Esophagus muscularis mucosa (tissue), 4 donors: Measurements from ENCODE around the gene CDCA5. TPM values are rescaled to one million over a fixed set of nuclear protein-coding genes. Genes with fewer than 3 reads are reported as not detected.

Experiments
- DNase-seq: peaks from one replicate; pipeline ENCODE4 v3.0.0-alpha.2; 2017; ENCODE audit errors: extremely low spot score
- H3K27ac ChIP-seq, 4 donors: fragments of 200-600 bp; sonication (generic); replicated peaks in 1 of 4; 1 replicate in 3 of 4; 2 replicates in 1 of 4; pipeline ENCODE4 v1.5.1; 2016 to 2019; ENCODE audit warnings: mild to moderate bottlenecking in 1 of 4
- H3K27me3 ChIP-seq, 4 donors: fragments of 200-600 bp; sonication (generic); one replicate each; pipeline versions ENCODE4 v1.5.1 to v1.6.0; 2016 to 2019
- H3K36me3 ChIP-seq, 4 donors: fragments of 200-600 bp; sonication (generic); one replicate each; pipeline ENCODE4 v1.5.1; 2016 to 2019
- H3K4me1 ChIP-seq, 4 donors: fragments of 200-600 bp; sonication (generic); one replicate each; pipeline ENCODE4 v1.5.1; 2016 to 2019
- H3K4me3 ChIP-seq, 4 donors: fragments of 200-600 bp; sonication (generic); 1 replicate in 2 of 4; 2 replicates in 2 of 4; pipeline ENCODE4 v1.5.1; 2016 to 2019; ENCODE audit warnings: mild to moderate bottlenecking in 4 of 4, moderate library complexity in 1 of 4
- H3K9me3 ChIP-seq, 4 donors: fragments of 200-600 bp; sonication (generic); 1 replicate in 3 of 4; 2 replicates in 1 of 4; pipeline ENCODE4 v1.5.1; 2016 to 2019
- EP300 ChIP-seq: sonication (generic); formaldehyde crosslinking; IDR thresholded peaks from one replicate; pipeline ENCODE4 v1.6.1; 2017; ENCODE audit warnings: antibody characterized with exemption
- POLR2A ChIP-seq: fragments of 450-650 bp; IDR thresholded peaks from one replicate; pipeline ENCODE4 v1.6.1; 2017; ENCODE audit warnings: antibody characterized with exemption, moderate library complexity, mild to moderate bottlenecking, low read depth
- POLR2AphosphoS5 ChIP-seq, 2 donors: sonication (generic); formaldehyde crosslinking; IDR thresholded peaks; one replicate each; pipeline ENCODE4 v1.6.1; 2017; ENCODE audit warnings: antibody characterized with exemption in 2 of 2
- WGBS: methylation state at CpG from one replicate; pipeline ENCODE4 v1.1.5; 2018; 5-methylcytosine and 5-hydroxymethylcytosine counted together
- intact Hi-C: fragments of 100-400 bp; cut with DNase I; formaldehyde crosslinking; loops from one replicate; pipeline ENCODE4 v1.15.1; 2023
- total RNA-seq, 4 donors: library from RNA; depleted of rRNA; stranded (reverse); fragments of >200 nt; gene quantifications; one replicate each; pipeline versions ENCODE4 v1.1.0 to v1.2.1, GENCODE V29; 2016
- TF ChIP-seq, protein P1 (sequence below), 3 experiments: fragments of 200-600 bp in 2 of 3; fragments of 450-650 bp in 1 of 3; sonication (generic) in 2 of 3; IDR thresholded peaks; one replicate each; pipeline ENCODE4 v1.5.1; 2017 to 2019; ENCODE audit warnings: antibody characterized with exemption in 3 of 3, mild to moderate bottlenecking in 2 of 3, moderate library complexity in 1 of 3

The CDCA5 gene, protein sequence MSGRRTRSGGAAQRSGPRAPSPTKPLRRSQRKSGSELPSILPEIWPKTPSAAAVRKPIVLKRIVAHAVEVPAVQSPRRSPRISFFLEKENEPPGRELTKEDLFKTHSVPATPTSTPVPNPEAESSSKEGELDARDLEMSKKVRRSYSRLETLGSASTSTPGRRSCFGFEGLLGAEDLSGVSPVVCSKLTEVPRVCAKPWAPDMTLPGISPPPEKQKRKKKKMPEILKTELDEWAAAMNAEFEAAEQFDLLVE
- 1 to 10 TPM in 1 of 4 donors, under 1 TPM in 3; 0.33 to 1.1 (median 0.38) TPM for total RNA-seq

DNA sequence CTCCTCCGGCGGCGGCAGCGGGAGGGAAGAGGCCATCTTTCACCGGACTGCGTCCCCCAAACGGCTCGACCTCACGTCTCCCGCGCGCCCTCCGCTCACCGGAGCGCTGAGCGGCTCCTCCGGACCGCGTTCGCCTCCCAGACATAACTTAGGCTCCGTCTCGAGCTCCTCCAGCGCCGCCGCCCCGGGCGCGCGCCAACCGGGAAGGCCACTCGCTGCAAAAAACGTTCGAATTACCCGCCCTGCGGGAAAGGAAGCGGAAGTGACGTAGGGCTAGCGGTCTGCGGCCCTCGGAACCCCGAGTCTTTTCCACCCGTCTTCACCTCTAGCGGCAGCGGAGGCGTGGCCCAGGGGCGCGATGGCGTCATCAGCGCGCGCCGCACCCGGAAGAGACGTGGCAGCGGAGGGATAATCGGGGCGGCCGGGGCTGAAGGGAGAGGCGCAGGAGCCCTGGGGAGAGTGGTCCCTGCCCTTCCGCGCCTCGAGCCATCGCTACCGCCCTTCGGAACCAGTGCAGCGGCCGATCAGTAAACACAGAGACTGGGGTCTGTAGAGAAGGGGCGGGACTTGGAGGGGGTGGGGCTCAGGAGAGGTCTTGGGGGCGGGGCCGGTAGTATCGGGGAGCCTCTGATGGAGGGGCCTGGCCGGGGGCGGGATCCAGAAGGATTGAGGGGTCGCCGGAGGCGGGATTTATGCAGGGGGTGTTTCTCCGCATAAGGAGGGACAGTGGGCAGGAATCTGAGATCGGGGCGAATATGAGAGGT is at the start of gene CDCA5, which contains the start of gene ZFPL1:
Gene CDCA5 (minus strand): TSS at position 207 of the 764 bp plus-strand sequence. CDS start 62 bp downstream, at position 145.
Gene ZFPL1 (plus strand): TSS at position 389 of the 764 bp plus-strand sequence. CDS start 477 bp downstream, outside the sequence.
- peak; percentile 96 to 99 for TF ChIP-seq POLR2AphosphoS5 (IDR thresholded peaks at IDR 0.05)
- TF ChIP-seq POLR2A = no peak
- no peak for TF ChIP-seq EP300
- TF ChIP-seq, protein P1, sequence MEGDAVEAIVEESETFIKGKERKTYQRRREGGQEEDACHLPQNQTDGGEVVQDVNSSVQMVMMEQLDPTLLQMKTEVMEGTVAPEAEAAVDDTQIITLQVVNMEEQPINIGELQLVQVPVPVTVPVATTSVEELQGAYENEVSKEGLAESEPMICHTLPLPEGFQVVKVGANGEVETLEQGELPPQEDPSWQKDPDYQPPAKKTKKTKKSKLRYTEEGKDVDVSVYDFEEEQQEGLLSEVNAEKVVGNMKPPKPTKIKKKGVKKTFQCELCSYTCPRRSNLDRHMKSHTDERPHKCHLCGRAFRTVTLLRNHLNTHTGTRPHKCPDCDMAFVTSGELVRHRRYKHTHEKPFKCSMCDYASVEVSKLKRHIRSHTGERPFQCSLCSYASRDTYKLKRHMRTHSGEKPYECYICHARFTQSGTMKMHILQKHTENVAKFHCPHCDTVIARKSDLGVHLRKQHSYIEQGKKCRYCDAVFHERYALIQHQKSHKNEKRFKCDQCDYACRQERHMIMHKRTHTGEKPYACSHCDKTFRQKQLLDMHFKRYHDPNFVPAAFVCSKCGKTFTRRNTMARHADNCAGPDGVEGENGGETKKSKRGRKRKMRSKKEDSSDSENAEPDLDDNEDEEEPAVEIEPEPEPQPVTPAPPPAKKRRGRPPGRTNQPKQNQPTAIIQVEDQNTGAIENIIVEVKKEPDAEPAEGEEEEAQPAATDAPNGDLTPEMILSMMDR (IDR thresholded peaks at IDR 0.05) = peak in 1 of 3 experiments; percentile 28
- intact Hi-C loops = loop anchor here (1.0 to 5.0 kb wide), 3 partner anchors 12 to 72 kb away; partner anchors contain the start of genes ARL2 and VPS51
- H3K27me3 ChIP-seq = no peaks in the 10 kb centered on the region
- WGBS = under 1% methylated on average over 68 of the region's 79 CpGs
- peaks cover 17 to 24% (median 21%) of the 10 kb centered on the region in 4 donors for H3K4me1 ChIP-seq
- peak within 1 kb of the TSS; percentile 90 to 97 (median 92) for H3K27ac ChIP-seq
- DNase-seq = peak; percentile 99
- H3K36me3 ChIP-seq = peaks cover 22 to 41% (median 40%) of the 10 kb centered on the region in 4 donors
- peak within 1 kb of the TSS; percentile 64 to 93 (median 83) for H3K4me3 ChIP-seq
- no peaks in the 10 kb centered on the region for H3K9me3 ChIP-seq

DNA sequence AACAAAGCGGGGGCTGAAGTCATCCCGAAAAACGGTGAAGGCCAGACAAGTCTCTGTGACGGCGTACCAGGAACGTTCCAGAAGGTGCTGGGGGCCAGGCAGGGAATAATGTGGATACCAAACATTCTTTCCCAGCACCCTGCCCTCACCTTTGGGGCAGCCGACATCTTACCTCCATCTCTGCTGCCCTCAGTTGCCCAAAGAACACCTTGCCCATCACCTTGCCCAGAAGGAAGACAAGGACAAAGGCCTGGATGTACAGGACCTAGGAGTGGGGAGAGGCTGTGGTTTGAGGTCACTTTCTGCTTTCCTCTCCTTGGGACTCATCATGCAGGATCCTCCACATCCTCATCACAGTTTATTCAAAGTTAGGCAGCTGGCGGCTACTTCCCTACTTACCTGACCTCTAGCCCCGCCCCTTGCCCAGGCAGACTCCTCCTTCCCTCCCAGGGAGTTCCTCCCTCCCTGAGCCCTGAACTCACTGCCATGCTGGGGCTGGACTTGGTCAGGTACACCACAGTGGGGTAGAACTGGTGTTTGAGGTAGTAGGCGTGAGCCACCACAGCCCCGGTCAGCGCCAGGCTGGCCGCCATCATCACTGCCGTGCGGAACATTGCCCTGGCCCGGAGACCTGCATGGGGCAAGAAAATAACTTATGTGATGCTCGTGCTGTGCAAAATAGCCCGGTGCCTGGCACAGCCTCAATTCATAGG is 49.3 kb upstream of the CDCA5 start:
- TF ChIP-seq, protein P1 (IDR thresholded peaks at IDR 0.05) = no peak
- TF ChIP-seq EP300 = no peak
- no peak for TF ChIP-seq POLR2AphosphoS5 (IDR thresholded peaks at IDR 0.05)
- no peak for TF ChIP-seq POLR2A
- no peak for DNase-seq
- H3K4me1 ChIP-seq = peaks cover 26 to 39% (median 32%) of the 10 kb centered on the region in 4 donors
- peak overlapping the region; percentile 94 to 98 (median 98) for H3K27ac ChIP-seq
- intact Hi-C loops = loop anchor here (5.0 kb wide), 1 partner anchor 49 kb away; the partner anchor contains the start of gene CAPN1
- no peaks in the 10 kb centered on the region for H3K9me3 ChIP-seq
- H3K27me3 ChIP-seq = no peaks in the 10 kb centered on the region
- H3K4me3 ChIP-seq = peak overlapping the region; percentile 84 to 96 (median 94)
- H3K36me3 ChIP-seq = peaks cover 32 to 51% (median 50%) of the 10 kb centered on the region in 4 donors
- WGBS = 39% methylated on average over 18 of the region's 18 CpGs

DNA sequence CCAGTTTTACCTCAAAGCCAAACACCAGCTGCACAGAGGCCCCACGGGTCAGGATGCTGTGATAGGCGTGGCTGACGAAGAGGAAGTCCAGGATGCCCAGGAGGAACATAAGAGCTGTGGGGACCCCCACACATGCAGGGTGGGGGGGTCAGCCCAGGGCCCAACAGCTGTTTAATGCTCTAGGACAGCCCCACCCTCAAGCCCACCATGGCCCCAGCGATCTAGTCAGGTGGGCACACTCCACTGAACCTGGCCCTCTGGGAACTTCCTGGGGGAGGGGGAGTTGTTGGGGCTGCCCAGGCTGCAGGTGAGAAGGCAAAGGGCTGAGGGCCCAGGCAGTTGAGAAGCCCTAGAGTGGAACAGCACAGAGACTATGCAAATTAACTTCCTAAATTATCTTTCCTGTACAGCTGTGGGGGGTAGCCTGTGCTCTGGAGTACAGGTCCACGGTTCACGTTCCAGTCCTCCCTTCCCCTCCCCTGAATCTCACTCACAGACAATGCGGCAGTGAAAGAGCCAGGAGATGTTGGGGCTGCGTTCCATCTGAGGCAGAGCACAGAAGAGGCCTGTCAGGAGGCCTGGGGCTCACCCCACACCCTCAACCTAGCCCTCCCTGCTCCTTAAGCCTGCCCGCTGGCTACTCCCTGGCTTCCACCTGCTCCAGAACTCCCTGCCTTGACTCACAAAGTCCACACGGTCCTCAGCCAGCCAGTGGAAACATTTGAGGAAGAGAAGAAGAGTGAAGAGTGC is 48.6 kb upstream of the CDCA5 start:
- Histone ChIP-seq H3K4me3 (peak overlapping the region in 2 of 4 donors; percentile 84 to 93), H3K4me1 (peaks cover 26 to 39% (median 32%) of the 10 kb centered on the region in 4 donors), H3K27me3 (no peaks in the 10 kb centered on the region), H3K36me3 (peaks cover 39 to 58% (median 57%) of the 10 kb centered on the region in 4 donors), H3K27ac (peak overlapping the region in 1 of 4 donors; percentile 98), H3K9me3 (no peaks in the 10 kb centered on the region)
- WGBS = 64% methylated on average over 10 of the region's 10 CpGs
- DNase-seq = no peak
- intact Hi-C loops = loop anchor here (5.0 kb wide), 1 partner anchor 50 kb away; the partner anchor contains the start of gene CAPN1
- TF ChIP-seq POLR2AphosphoS5 (IDR thresholded peaks at IDR 0.05) (no peak), POLR2A (no peak), EP300 (no peak)
- TF ChIP-seq, protein P1 (IDR thresholded peaks at IDR 0.05) = no peak

- intact Hi-C loops = loop anchor here (5.0 kb wide), 1 partner anchor 50 kb away; the partner anchor contains the start of gene CAPN1
- Histone ChIP-seq H3K9me3 (no peaks in the 10 kb centered on the region), H3K27ac (no peak overlapping the region), H3K27me3 (no peaks in the 10 kb centered on the region), H3K36me3 (peaks cover 42 to 64% (median 63%) of the 10 kb centered on the region in 4 donors), H3K4me1 (peaks cover 26 to 39% (median 32%) of the 10 kb centered on the region in 4 donors), H3K4me3 (no peak overlapping the region)
- TF ChIP-seq, protein P1 (IDR thresholded peaks at IDR 0.05) = no peak
- TF ChIP-seq EP300 = no peak
- TF ChIP-seq POLR2A = no peak
- no peak for TF ChIP-seq POLR2AphosphoS5 (IDR thresholded peaks at IDR 0.05)
- 79% methylated on average over 5 of the region's 6 CpGs for WGBS
- DNase-seq = no peak
Observed at GRCh38 chr11:65131895-65132237, 48.0 kb upstream of the CDCA5 start.
